Measurements from ENCODE around the gene CHERP.

DNA sequence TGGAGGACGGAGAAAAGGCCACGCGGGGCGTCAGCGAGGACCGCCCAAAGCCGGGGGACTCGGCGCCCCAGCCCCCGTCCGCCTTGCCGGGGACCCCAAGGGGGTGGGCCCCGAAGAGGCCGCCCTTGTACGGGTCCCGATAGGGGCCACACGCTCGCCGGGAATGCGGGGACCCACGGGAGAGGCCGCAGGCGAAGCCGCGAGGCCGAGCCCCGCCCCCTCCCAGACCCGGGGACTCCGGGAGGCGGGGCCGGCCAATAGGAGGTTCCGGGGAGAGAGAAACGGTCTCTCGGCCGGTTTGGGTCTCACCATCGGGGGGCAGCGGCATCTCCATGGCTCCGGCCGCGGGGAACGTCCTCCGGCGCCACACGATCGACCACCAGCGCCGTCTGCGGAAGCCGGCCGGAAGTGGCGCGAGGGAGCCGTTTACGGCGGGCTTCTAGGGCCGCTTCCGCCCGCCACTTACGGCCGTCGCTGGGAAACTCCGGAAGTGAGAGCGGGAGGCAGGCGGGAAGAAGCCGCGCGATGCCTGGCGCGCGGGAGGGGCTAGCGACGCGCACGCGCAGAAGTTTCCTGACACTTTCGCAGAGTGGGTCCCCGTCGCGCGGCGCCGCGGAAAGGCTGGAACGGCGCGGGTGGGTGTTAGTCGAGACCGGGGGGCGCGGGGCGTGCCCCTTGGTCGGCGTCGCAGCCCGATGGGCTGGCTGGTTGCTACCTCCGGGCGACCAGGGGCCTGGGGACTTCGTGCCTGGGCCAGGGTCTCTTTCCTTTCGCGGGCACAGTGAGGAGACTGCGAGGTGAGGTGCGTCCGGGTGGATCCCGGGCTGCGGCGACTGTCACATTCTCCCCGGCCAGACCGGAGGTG lies at the start of gene CHERP:
- TF ChIP-seq, protein P1, sequence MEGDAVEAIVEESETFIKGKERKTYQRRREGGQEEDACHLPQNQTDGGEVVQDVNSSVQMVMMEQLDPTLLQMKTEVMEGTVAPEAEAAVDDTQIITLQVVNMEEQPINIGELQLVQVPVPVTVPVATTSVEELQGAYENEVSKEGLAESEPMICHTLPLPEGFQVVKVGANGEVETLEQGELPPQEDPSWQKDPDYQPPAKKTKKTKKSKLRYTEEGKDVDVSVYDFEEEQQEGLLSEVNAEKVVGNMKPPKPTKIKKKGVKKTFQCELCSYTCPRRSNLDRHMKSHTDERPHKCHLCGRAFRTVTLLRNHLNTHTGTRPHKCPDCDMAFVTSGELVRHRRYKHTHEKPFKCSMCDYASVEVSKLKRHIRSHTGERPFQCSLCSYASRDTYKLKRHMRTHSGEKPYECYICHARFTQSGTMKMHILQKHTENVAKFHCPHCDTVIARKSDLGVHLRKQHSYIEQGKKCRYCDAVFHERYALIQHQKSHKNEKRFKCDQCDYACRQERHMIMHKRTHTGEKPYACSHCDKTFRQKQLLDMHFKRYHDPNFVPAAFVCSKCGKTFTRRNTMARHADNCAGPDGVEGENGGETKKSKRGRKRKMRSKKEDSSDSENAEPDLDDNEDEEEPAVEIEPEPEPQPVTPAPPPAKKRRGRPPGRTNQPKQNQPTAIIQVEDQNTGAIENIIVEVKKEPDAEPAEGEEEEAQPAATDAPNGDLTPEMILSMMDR (IDR thresholded peaks at IDR 0.05; ENCODE audit: control extremely low read depth in 1 of 3, insufficient read depth in 1 of 3, low read depth in 1 of 3, low read length in 3 of 3), result no peak
- TF ChIP-seq POLR2AphosphoS5 (IDR thresholded peaks at IDR 0.05; ENCODE audit: low read depth, low read length), result peak; percentile 83
- no peak for TF ChIP-seq EZH2 (IDR thresholded peaks at IDR 0.05; ENCODE audit: low read depth, low read length, severe bottlenecking)
- peak; percentile 63 to 86 for TF ChIP-seq POLR2A (IDR thresholded peaks at IDR 0.05; ENCODE audit: control extremely low read depth in 1 of 2, low read depth in 2 of 2, low read length in 2 of 2)
- TF ChIP-seq SP1 (IDR thresholded peaks at IDR 0.05; ENCODE audit: low read depth, low read length), result no peak
- peak; percentile 95 for TF ChIP-seq PHF8 (conservative IDR thresholded peaks at IDR 0.05; ENCODE audit: low read depth, low read length)
- no peak for TF ChIP-seq YY1 (IDR thresholded peaks at IDR 0.05; ENCODE audit: low read depth, low read length)
- peak; percentile 89 for TF ChIP-seq GABPA (IDR thresholded peaks at IDR 0.05; ENCODE audit: borderline replicate concordance, insufficient read depth, low read length)
- no peak for TF ChIP-seq KDM1A (IDR thresholded peaks at IDR 0.05; ENCODE audit: borderline replicate concordance, low read length)

All from H1 (cell line).